H1 (cell line): ENCODE data around the gene BAAT. TPM values are rescaled to one million over a fixed set of nuclear protein-coding genes. Genes with fewer than 3 reads are reported as not detected.

ENCODE experiments used
- CTCF ChIA-PET: fragments of 300-600 bp; sonication (Branson Sonifier 250); formaldehyde crosslinking; loops from one replicate; lab custom pipeline; 2021; ENCODE audit not compliant: partially characterized antibody; lab: Charles Lee
- POLR2A ChIA-PET: fragments of 300-600 bp; sonication (Branson Sonifier 250); formaldehyde crosslinking; loops from one replicate; lab custom pipeline; 2021; ENCODE audit warnings: inconsistent platforms; ENCODE audit not compliant: partially characterized antibody; lab: Charles Lee
- DNase-seq, 2 experiments: peaks; one replicate each; pipeline versions ENCODE4 v3.0.0 to v3.0.0-alpha.2; 2010 to 2022; ENCODE audit warnings: low spot score in 2 of 2, low read depth in 1 of 2, mixed read lengths in 1 of 2
- FAIRE-seq: peaks from 2 replicates; lab custom pipeline; 2011; peaks lifted over from hg19 to GRCh38; lab: Jason Lieb, UNC
- H2AFZ ChIP-seq: 2 replicates; pipeline ENCODE4 v1.8.1; 2012; ENCODE audit warnings: low read length, inconsistent platforms
- H2AK5ac ChIP-seq: 2 replicates; pipeline ENCODE4 v1.6.1; 2013; ENCODE audit warnings: low read depth, low read length
- H2BK120ac ChIP-seq: replicated peaks from 2 replicates; pipeline ENCODE3; 2013; ENCODE audit warnings: low read depth, low read length, inconsistent platforms
- H2BK12ac ChIP-seq: 2 replicates; pipeline ENCODE4 v1.6.1; 2013; ENCODE audit warnings: low read depth, low read length
- H2BK15ac ChIP-seq: 2 replicates; pipeline ENCODE4 v1.6.1; 2013; ENCODE audit warnings: low read length
- H2BK20ac ChIP-seq: 2 replicates; pipeline ENCODE4 v1.6.1; 2013; ENCODE audit warnings: low read length
- H2BK5ac ChIP-seq: 2 replicates; pipeline ENCODE4 v1.6.1; 2013; ENCODE audit warnings: low read depth, low read length
- H3K14ac ChIP-seq: 2 replicates; pipeline ENCODE4 v1.6.1; 2013; ENCODE audit warnings: inconsistent platforms; ENCODE audit not compliant: insufficient read length
- H3K18ac ChIP-seq: 2 replicates; pipeline ENCODE4 v1.6.1; 2013; ENCODE audit warnings: low read length; ENCODE audit errors: extremely low read depth
- H3K23ac ChIP-seq: 2 replicates; pipeline ENCODE4 v1.6.1; 2013; ENCODE audit warnings: inconsistent platforms; ENCODE audit not compliant: insufficient read length
- H3K23me2 ChIP-seq: 2 replicates; pipeline ENCODE4 v1.6.1; 2013; ENCODE audit warnings: low read depth, low read length
- H3K27ac ChIP-seq: 2 replicates; pipeline ENCODE4 v1.6.1; 2011; ENCODE audit warnings: low read depth, low read length, inconsistent platforms
- H3K27me3 ChIP-seq, 4 experiments: replicated peaks in 1 of 4; 1 replicate in 1 of 4; 2 replicates in 3 of 4; pipeline versions ENCODE4 v1.6.1 to v1.8.1; 2011 to 2013; ENCODE audit warnings: low read length in 3 of 4, mild to moderate bottlenecking in 3 of 4, inconsistent platforms in 2 of 4, mixed read lengths in 2 of 4, moderate library complexity in 1 of 4; ENCODE audit not compliant: control insufficient read depth in 3 of 4, insufficient read depth in 3 of 4; ENCODE audit errors: extremely low read depth in 1 of 4
- H3K36me3 ChIP-seq, 4 experiments: 2 replicates each; pipeline versions ENCODE4 v1.6.1 to v1.8.1; 2011 to 2013; ENCODE audit warnings: mild to moderate bottlenecking in 4 of 4, low read length in 3 of 4, moderate library complexity in 2 of 4, control low read depth in 1 of 4, inconsistent platforms in 1 of 4; ENCODE audit not compliant: insufficient read depth in 4 of 4, control insufficient read depth in 2 of 4
- H3K4ac ChIP-seq: replicated peaks from 2 replicates; pipeline ENCODE3; 2013; ENCODE audit warnings: low read length, low read depth, mixed read lengths, inconsistent platforms; ENCODE audit not compliant: insufficient read length
- H3K4me1 ChIP-seq, 4 experiments: replicated peaks in 1 of 4; 1 replicate in 1 of 4; 2 replicates in 3 of 4; pipeline versions ENCODE4 v1.6.1 to v1.8.1; 2011 to 2013; ENCODE audit warnings: low read length in 3 of 4, inconsistent platforms in 2 of 4, mixed read lengths in 1 of 4; ENCODE audit not compliant: insufficient read depth in 4 of 4, control insufficient read depth in 3 of 4
- H3K4me2 ChIP-seq, 2 experiments: 2 replicates each; pipeline versions ENCODE4 v1.6.1 to v1.8.1; 2011 to 2013; ENCODE audit warnings: low read depth in 2 of 2, low read length in 2 of 2, control low read depth in 1 of 2, inconsistent platforms in 1 of 2, mild to moderate bottlenecking in 1 of 2; ENCODE audit not compliant: insufficient read depth in 1 of 2
- H3K4me3 ChIP-seq, 4 experiments: fragments of 200-600, 300-600 bp in 1 of 4; sonication (generic), shearing (Covaris generic), sonication (Bioruptor Twin) in 1 of 4; 2 replicates each; pipeline versions ENCODE4 v1.5.1 to v1.8.1; 2011 to 2016; ENCODE audit warnings: low read length in 4 of 4, low read depth in 3 of 4, control low read depth in 2 of 4, inconsistent platforms in 2 of 4, mild to moderate bottlenecking in 2 of 4, mixed read lengths in 1 of 4, moderate library complexity in 1 of 4; ENCODE audit not compliant: insufficient read depth in 2 of 4; ENCODE audit errors: extremely low read depth in 1 of 4
- H3K56ac ChIP-seq: replicated peaks from 2 replicates; pipeline ENCODE3; 2013; ENCODE audit warnings: low read depth, mild to moderate bottlenecking, mixed read lengths, low read length, inconsistent platforms; ENCODE audit not compliant: insufficient read length
- H3K79me1 ChIP-seq: 2 replicates; pipeline ENCODE4 v1.6.1; 2013; ENCODE audit warnings: low read depth, low read length, control low read depth
- H3K79me2 ChIP-seq, 2 experiments: 2 replicates each; pipeline versions ENCODE4 v1.6.1 to v1.8.1; 2012 to 2013; ENCODE audit warnings: low read length in 2 of 2, mild to moderate bottlenecking in 2 of 2, inconsistent platforms in 1 of 2; ENCODE audit not compliant: insufficient read depth in 2 of 2, control insufficient read depth in 1 of 2
- H3K9ac ChIP-seq, 4 experiments: replicated peaks in 1 of 4; 1 replicate in 1 of 4; 2 replicates in 3 of 4; pipeline versions ENCODE4 v1.6.1 to v1.8.1; 2011 to 2013; ENCODE audit warnings: low read depth in 3 of 4, low read length in 3 of 4, control low read depth in 2 of 4, mild to moderate bottlenecking in 2 of 4, moderate library complexity in 2 of 4, inconsistent platforms in 1 of 4; ENCODE audit errors: extremely low read depth in 1 of 4
- H3K9me3 ChIP-seq, 2 experiments: 2 replicates each; pipeline versions ENCODE4 v1.6.1 to v1.8.1; 2012 to 2013; ENCODE audit warnings: mild to moderate bottlenecking in 2 of 2, moderate library complexity in 2 of 2, control low read depth in 1 of 2, inconsistent platforms in 1 of 2, low read depth in 1 of 2, low read length in 1 of 2, mixed read lengths in 1 of 2; ENCODE audit not compliant: insufficient read depth in 2 of 2
- H4K20me1 ChIP-seq, 2 experiments: replicated peaks in 1 of 2; 2 replicates each; pipeline versions ENCODE3 to v1.8.1; 2011 to 2013; ENCODE audit warnings: inconsistent platforms in 2 of 2, low read length in 2 of 2, mild to moderate bottlenecking in 1 of 2; ENCODE audit not compliant: insufficient read depth in 2 of 2, control insufficient read depth in 1 of 2
- H4K5ac ChIP-seq: 2 replicates; pipeline ENCODE4 v1.6.1; 2013; ENCODE audit warnings: low read length, low read depth, mixed read lengths, inconsistent platforms; ENCODE audit not compliant: insufficient read length
- H4K8ac ChIP-seq: 2 replicates; pipeline ENCODE4 v1.8.0; 2013; ENCODE audit warnings: mild to moderate bottlenecking, moderate library complexity, low read length, inconsistent platforms; ENCODE audit not compliant: insufficient read depth; ENCODE audit errors: extremely low read depth
- H4K91ac ChIP-seq: replicated peaks from 2 replicates; pipeline ENCODE3; 2013; ENCODE audit warnings: low read length, mixed read lengths, inconsistent platforms; ENCODE audit not compliant: insufficient read length
- CTBP2 ChIP-seq: IDR thresholded peaks from 2 replicates; pipeline ENCODE4 v1.7.0; 2011; ENCODE audit warnings: borderline replicate concordance, mild to moderate bottlenecking, moderate library complexity, mixed read lengths, low read length; ENCODE audit not compliant: insufficient read depth, insufficient read length
- HDAC2 ChIP-seq, 2 experiments: fragments of 300-600 bp in 1 of 2; sonication (generic) in 1 of 2; IDR thresholded peaks; 2 replicates each; pipeline ENCODE4 v1.6.1; 2011 to 2012; ENCODE audit warnings: low read depth in 2 of 2, low read length in 2 of 2, mild to moderate bottlenecking in 2 of 2, moderate library complexity in 2 of 2, borderline replicate concordance in 1 of 2, inconsistent platforms in 1 of 2
- RAD21 ChIP-seq, 2 experiments: IDR thresholded peaks in 1 of 2; conservative IDR thresholded peaks in 1 of 2; 2 replicates each; pipeline ENCODE4 v1.6.1; 2011; ENCODE audit warnings: low read depth in 2 of 2, low read length in 2 of 2, improper control_type of control experiment in 1 of 2, inconsistent platforms in 1 of 2, mild to moderate bottlenecking in 1 of 2, moderate library complexity in 1 of 2
- WGBS, 2 experiments: shearing (Covaris generic) in 1 of 2; methylation state at CpG; one replicate each; pipeline versions ENCODE4 v1.1.6 to v1.1.7; 2013 to 2015; ENCODE audit warnings: low lambda C conversion rate in 2 of 2, mixed read lengths in 2 of 2, inconsistent platforms in 1 of 2, low coverage in 1 of 2, missing lambda C conversion rate in 1 of 2; ENCODE audit not compliant: insufficient replicate concordance in 2 of 2, insufficient coverage in 1 of 2, insufficient read length in 1 of 2; ENCODE audit errors: extremely low coverage in 1 of 2, missing lambda C conversion rate in 1 of 2; 5-methylcytosine and 5-hydroxymethylcytosine counted together
- polyA plus RNA-seq, 7 experiments: library from polyadenylated mRNA; depleted of rRNA in 3 of 7; stranded (reverse) in 5 of 7; unstranded in 2 of 7; fragments of >200 nt in 5 of 7; fragments of 200-250 nt in 2 of 7; gene quantifications; 1 replicate in 5 of 7; 2 replicates in 1 of 7; 4 replicates in 1 of 7; pipeline versions ENCODE4 v1.2.1 to v1.2.3, GENCODE V29; 2011 to 2013; ENCODE audit warnings: missing spikeins in 2 of 7, mixed read lengths in 2 of 7
- total RNA-seq: library from RNA; stranded (reverse); fragmentation: NEBNext Ultra II Directional; extraction: Animal tissue kit (Norgen Biotek cat#: 25700); gene quantifications from 2 replicates; pipeline ENCODE4 v1.2.1, GENCODE V29; 2021

The BAAT gene
- total and polyA plus RNA-seq, 2 of the 8 experiments (the other 6 are each of a cell fraction or from before 2014, with no cell fraction given) = 0.09 to 0.17 TPM

DNA sequence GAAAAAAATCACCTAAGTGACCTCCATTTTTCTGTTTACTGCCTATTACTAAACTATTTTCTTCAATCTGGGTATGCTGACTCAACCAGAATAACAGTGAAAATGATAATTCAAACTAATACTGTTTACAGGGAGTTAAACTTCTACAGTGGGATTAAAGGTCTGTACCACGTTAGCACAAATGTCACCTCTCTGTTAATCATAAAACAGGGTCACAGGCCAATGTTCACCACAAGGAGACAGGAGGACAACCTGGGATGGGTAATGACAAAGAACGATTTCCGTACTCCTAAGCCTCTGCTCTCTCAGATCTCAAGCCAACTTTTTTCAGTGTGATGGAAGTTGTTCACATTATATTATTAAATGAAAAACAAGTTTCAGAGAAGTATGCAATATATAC is 48.4 kb upstream of the BAAT start:
- 84% methylated on average over 3 of the region's 3 CpGs; no CpG with 5 or more reads in 1 of the 2 experiments for WGBS, 2 experiments
- CTCF ChIA-PET = interaction anchor here (0.6 to 1.7 kb wide), 2 partner anchors 13 to 16 kb away, joined by 3 to 12 read pairs; no protein-coding TSS in a partner anchor
- no peak overlapping the region for H3K4ac ChIP-seq

More for the DNA sequence above, 48.4 kb upstream of the BAAT start:
- no peak overlapping the region for H4K91ac ChIP-seq
- H4K5ac ChIP-seq = no peak overlapping the region
- no peaks in the 10 kb centered on the region for H4K20me1 ChIP-seq
- no peaks in the 10 kb centered on the region for H3K36me3 ChIP-seq
- H2AFZ ChIP-seq = no peak overlapping the region
- no peak overlapping the region for H3K27ac ChIP-seq
- H4K8ac ChIP-seq = no peak overlapping the region
- H3K56ac ChIP-seq = no peak overlapping the region
- H2BK15ac ChIP-seq = no peak overlapping the region
- no peaks in the 10 kb centered on the region for H3K23me2 ChIP-seq
- FAIRE-seq = no peak
- TF ChIP-seq RAD21 (IDR thresholded peaks at IDR 0.05 in 1 of 2, conservative IDR thresholded peaks at IDR 0.05 in 1 of 2; ENCODE audit: low read depth in 2 of 2, low read length in 2 of 2) (no peak), CTBP2 (no peak), HDAC2 (IDR thresholded peaks at IDR 0.05; ENCODE audit: borderline replicate concordance in 1 of 2, low read depth in 2 of 2, low read length in 2 of 2) (no peak)
- H3K18ac ChIP-seq = no peak overlapping the region
- H3K79me1 ChIP-seq = no peaks in the 10 kb centered on the region
- POLR2A ChIA-PET = no interaction called here
- H3K79me2 ChIP-seq = no peaks in the 10 kb centered on the region
- H3K9ac ChIP-seq = no peak overlapping the region
- no peak overlapping the region for H2BK20ac ChIP-seq
- no peak overlapping the region for H3K4me3 ChIP-seq
- DNase-seq = no peak
- H3K4me1 ChIP-seq = no peaks in the 10 kb centered on the region
- no peak overlapping the region for H3K4me2 ChIP-seq
- H2BK120ac ChIP-seq = no peak overlapping the region
- no peak overlapping the region for H3K23ac ChIP-seq
- no peak overlapping the region for H2AK5ac ChIP-seq
- no peaks in the 10 kb centered on the region for H3K9me3 ChIP-seq
- H3K27me3 ChIP-seq = no peaks in the 10 kb centered on the region
- no peak overlapping the region for H3K14ac ChIP-seq
- no peak overlapping the region for H2BK5ac ChIP-seq
- no peak overlapping the region for H2BK12ac ChIP-seq
